GM06990 (cell line): ENCODE measurements around the gene TMED5.

ENCODE experiments used
- DNase-seq: peaks from one replicate; pipeline ENCODE4 v3.0.0-alpha.2; 2011; ENCODE audit not compliant: insufficient read length; ENCODE audit errors: extremely low read depth
- H3K27me3 ChIP-seq: replicated peaks from 2 replicates; pipeline ENCODE4 v1.6.0; 2011; ENCODE audit warnings: low read length; ENCODE audit not compliant: control insufficient read depth, insufficient read depth
- H3K36me3 ChIP-seq: 2 replicates; pipeline ENCODE4 v1.5.1; 2011; ENCODE audit warnings: low read length; ENCODE audit not compliant: control insufficient read depth, insufficient read depth
- H3K4me3 ChIP-seq: replicated peaks from 2 replicates; pipeline ENCODE4 v1.5.1; 2011; ENCODE audit warnings: low read depth, mild to moderate bottlenecking, control low read depth, low read length
- CTCF ChIP-seq: IDR thresholded peaks from 2 replicates; pipeline ENCODE4 v1.5.1; 2011; ENCODE audit warnings: low read length, control low read depth, mild to moderate bottlenecking, inconsistent platforms; ENCODE audit not compliant: insufficient read depth, poor library complexity, severe bottlenecking

Gene TMED5

GRCh38 chr1:93207211-93207610 is 27.0 kb upstream of the TMED5 start:
- no peak for DNase-seq
- no peak overlapping the region for H3K4me3 ChIP-seq
- H3K36me3 ChIP-seq, result no peaks in the 10 kb centered on the region; the same call in none of the 2 replicates
- TF ChIP-seq CTCF, result no peak
- no peaks in the 10 kb centered on the region for H3K27me3 ChIP-seq

GRCh38 chr1:93206567-93206954 is 26.3 kb upstream of the TMED5 start:
- DNase-seq, result no peak
- TF ChIP-seq CTCF, result no peak
- peaks cover 1% of the 10 kb centered on the region for H3K36me3 ChIP-seq
- H3K4me3 ChIP-seq, result no peak overlapping the region
- H3K27me3 ChIP-seq, result no peaks in the 10 kb centered on the region

- DNase-seq, result no peak
- no peak overlapping the region for H3K4me3 ChIP-seq
- H3K36me3 ChIP-seq, result peaks cover 1% of the 10 kb centered on the region
- TF ChIP-seq CTCF, result no peak
- H3K27me3 ChIP-seq, result no peaks in the 10 kb centered on the region
These were observed 25.8 kb upstream of the TMED5 start for GRCh38 chr1:93205892-93206566.

GRCh38 chr1:93200714-93201113 is 20.5 kb upstream of the TMED5 start:
- no peak overlapping the region for H3K4me3 ChIP-seq
- TF ChIP-seq CTCF, result no peak
- no peak for DNase-seq
- H3K36me3 ChIP-seq, result peaks cover 3% of the 10 kb centered on the region
- H3K27me3 ChIP-seq, result no peaks in the 10 kb centered on the region

GRCh38 chr1:93200086-93200620 is 19.9 kb upstream of the TMED5 start:
- H3K36me3 ChIP-seq, result peaks cover 3% of the 10 kb centered on the region
- no peaks in the 10 kb centered on the region for H3K27me3 ChIP-seq
- TF ChIP-seq CTCF, result no peak
- no peak for DNase-seq
- H3K4me3 ChIP-seq, result no peak overlapping the region

GRCh38 chr1:93199150-93199549 is 18.9 kb upstream of the TMED5 start:
- no peak for DNase-seq
- no peaks in the 10 kb centered on the region for H3K27me3 ChIP-seq
- TF ChIP-seq CTCF, result no peak
- no peak overlapping the region for H3K4me3 ChIP-seq
- H3K36me3 ChIP-seq, result peaks cover 6% of the 10 kb centered on the region
